ENCODE data around the gene RYR2. TPM values are rescaled to one million over a fixed set of nuclear protein-coding genes. Genes with fewer than 3 reads are reported as not detected.

RYR2 gene
- total and polyA plus RNA-seq, 7 donors, result under 0.01 to 22.4 (median 6.1) TPM

DNA sequence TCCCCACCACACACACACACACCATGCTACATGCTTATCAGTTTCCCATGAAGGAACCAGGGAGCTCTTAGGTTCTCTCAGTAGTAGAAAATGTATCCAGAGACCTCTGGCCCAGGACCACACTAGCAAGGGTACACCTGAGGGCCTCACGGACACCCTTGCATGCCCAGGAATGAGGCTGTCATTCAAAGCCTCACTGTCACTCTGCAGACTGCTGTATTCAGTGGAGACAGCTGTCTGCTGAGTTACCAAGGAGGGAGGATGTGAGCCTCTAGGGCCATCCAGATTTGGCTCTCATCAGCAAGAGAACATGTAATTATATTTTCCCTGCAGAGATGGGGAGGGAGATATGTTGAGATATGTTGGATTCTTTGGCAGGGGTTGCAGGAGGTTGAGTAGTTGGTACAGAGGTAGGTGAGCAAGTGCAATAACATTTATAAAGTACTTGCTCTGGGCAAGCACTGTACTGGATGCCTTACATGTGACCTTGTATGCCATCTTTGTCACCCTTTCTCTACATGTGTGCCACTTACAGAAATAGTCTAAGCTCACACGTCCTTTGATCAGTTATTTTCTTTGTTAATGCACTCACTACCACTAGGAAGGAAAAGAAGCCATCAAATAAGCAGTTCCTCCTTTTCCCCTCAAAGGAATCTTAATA is 598.2 kb downstream of the RYR2 start:
- WGBS, 2 donors, result 59 to 75% methylated on average over 2 of the region's 2 CpGs
- H3K4me3 ChIP-seq, result no peak overlapping the region
- H3K9me3 ChIP-seq, result no peaks in the 10 kb centered on the region
- no peak for DNase-seq
- intact Hi-C loops (cut with DNase I), result no loop called here
- H3K4me1 ChIP-seq, result no peaks in the 10 kb centered on the region
- no peak overlapping the region for H3K27ac ChIP-seq
- no peaks in the 10 kb centered on the region for H3K27me3 ChIP-seq
- peaks cover 0 to 13% (median 0%) of the 10 kb centered on the region in 4 donors for H3K36me3 ChIP-seq
- TF ChIP-seq, protein P1, sequence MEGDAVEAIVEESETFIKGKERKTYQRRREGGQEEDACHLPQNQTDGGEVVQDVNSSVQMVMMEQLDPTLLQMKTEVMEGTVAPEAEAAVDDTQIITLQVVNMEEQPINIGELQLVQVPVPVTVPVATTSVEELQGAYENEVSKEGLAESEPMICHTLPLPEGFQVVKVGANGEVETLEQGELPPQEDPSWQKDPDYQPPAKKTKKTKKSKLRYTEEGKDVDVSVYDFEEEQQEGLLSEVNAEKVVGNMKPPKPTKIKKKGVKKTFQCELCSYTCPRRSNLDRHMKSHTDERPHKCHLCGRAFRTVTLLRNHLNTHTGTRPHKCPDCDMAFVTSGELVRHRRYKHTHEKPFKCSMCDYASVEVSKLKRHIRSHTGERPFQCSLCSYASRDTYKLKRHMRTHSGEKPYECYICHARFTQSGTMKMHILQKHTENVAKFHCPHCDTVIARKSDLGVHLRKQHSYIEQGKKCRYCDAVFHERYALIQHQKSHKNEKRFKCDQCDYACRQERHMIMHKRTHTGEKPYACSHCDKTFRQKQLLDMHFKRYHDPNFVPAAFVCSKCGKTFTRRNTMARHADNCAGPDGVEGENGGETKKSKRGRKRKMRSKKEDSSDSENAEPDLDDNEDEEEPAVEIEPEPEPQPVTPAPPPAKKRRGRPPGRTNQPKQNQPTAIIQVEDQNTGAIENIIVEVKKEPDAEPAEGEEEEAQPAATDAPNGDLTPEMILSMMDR (IDR thresholded peaks at IDR 0.05), result no peak
- TF ChIP-seq POLR2AphosphoS5 (IDR thresholded peaks at IDR 0.05) (no peak), POLR2A (IDR thresholded peaks at IDR 0.05) (no peak), EP300 (IDR thresholded peaks at IDR 0.05) (no peak)

DNA sequence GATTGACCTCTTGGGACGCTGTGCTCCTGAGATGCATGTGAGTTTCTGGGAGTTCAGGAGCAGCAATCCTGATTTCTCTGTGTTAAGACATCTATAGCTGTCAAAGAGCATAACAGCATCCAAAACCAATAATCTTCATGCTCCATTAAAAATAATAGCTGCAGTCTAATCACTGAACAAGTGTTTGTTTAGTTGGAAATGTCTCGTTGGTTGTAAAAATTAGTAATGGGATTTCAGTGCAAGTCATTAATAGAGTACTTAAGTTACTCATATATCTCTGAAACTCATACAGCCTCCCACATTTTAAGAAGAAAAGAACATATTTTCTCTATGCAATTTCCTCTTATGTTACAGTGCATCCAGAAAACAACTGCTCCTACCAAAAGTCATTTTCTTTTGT is 599.0 kb downstream of the RYR2 start:
- intact Hi-C loops (cut with DNase I), result no loop called here
- 62 to 70% methylated on average over 2 of the region's 2 CpGs for WGBS, 2 donors
- Histone ChIP-seq H3K27ac (no peak overlapping the region), H3K9me3 (no peaks in the 10 kb centered on the region), H3K36me3 (peaks cover 0 to 9% (median 0%) of the 10 kb centered on the region in 4 donors), H3K27me3 (no peaks in the 10 kb centered on the region), H3K4me1 (no peaks in the 10 kb centered on the region), H3K4me3 (no peak overlapping the region)
- TF ChIP-seq POLR2A (IDR thresholded peaks at IDR 0.05) (no peak), EP300 (IDR thresholded peaks at IDR 0.05) (no peak), POLR2AphosphoS5 (IDR thresholded peaks at IDR 0.05) (no peak)
- TF ChIP-seq, protein P1 (IDR thresholded peaks at IDR 0.05), result no peak
- DNase-seq, result no peak

DNA sequence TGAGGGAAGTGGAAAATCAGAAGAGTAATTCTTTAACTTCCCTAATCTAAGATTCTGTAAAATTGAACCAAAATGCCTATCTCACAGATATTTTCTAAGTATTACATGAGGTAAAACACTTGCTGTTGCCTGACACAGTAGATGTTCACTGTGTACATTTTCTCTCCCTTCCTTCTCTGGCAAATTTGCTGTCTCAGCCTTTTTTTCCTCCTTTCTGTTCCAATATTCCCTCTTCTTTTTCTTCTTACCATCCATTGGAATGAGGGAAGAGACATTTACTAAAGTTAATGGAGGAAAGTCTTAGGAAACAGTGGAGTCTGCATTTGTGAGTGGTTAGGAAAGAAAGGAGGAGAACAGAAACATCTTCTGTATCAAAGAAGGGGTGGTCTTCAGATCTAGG is 608.8 kb downstream of the RYR2 start:
- Histone ChIP-seq H3K27me3 (no peaks in the 10 kb centered on the region), H3K27ac (no peak overlapping the region), H3K9me3 (no peaks in the 10 kb centered on the region), H3K4me3 (no peak overlapping the region), H3K36me3 (peaks cover 0 to 3% (median 0%) of the 10 kb centered on the region in 4 donors), H3K4me1 (no peaks in the 10 kb centered on the region)
- TF ChIP-seq POLR2AphosphoS5 (IDR thresholded peaks at IDR 0.05) (no peak), POLR2A (IDR thresholded peaks at IDR 0.05) (no peak), EP300 (IDR thresholded peaks at IDR 0.05) (no peak)
- TF ChIP-seq, protein P1 (IDR thresholded peaks at IDR 0.05), result no peak
- DNase-seq, result no peak
- intact Hi-C loops (cut with DNase I), result no loop called here

DNA sequence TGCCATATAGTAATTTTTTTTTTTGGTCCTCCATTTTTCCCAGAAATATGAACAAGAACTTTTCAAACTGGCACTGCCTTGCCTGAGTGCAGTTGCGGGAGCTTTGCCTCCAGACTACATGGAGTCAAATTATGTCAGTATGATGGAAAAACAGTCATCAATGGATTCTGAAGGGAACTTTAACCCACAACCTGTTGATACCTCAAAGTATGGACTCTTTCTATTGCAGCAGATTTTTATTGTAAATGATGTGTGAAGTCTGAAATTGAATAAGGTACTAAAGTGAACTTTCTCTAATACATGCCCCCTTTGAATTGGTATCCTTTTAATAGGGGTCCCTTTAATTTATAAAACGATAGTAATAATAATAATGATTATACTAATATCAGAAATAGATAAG is 613.8 kb downstream of the RYR2 start:
- Histone ChIP-seq H3K4me3 (no peak overlapping the region), H3K4me1 (no peaks in the 10 kb centered on the region), H3K27ac (no peak overlapping the region), H3K9me3 (no peaks in the 10 kb centered on the region), H3K27me3 (no peaks in the 10 kb centered on the region), H3K36me3 (peaks cover 0 to 5% (median 0%) of the 10 kb centered on the region in 4 donors)
- WGBS, 2 donors, result 63 to 87% methylated on average over 2 of the region's 2 CpGs
- no peak for DNase-seq
- no peak for TF ChIP-seq EP300 (IDR thresholded peaks at IDR 0.05)
- no peak for TF ChIP-seq POLR2A (IDR thresholded peaks at IDR 0.05)
- TF ChIP-seq, protein P1 (IDR thresholded peaks at IDR 0.05), result no peak
- no peak for TF ChIP-seq POLR2AphosphoS5 (IDR thresholded peaks at IDR 0.05)
- intact Hi-C loops (cut with DNase I), result no loop called here

DNA sequence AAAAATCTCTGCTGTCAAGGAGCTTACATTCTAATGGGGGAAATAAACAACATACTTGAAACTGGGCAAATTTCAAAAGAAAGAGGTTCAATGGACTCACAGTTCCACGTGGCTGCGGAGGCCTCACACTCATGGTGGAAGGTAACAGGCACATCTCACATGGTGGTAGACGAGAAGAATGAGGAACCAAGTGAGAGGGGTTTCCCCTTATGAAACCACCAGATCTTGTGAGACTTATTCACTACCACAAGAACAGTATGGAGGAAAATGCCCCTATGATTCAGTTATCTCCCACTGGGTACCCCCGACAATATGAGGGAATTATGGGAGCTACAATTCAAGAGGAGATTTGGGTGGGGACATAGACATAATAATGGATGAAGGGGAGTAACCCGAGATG is 622.4 kb downstream of the RYR2 start:
- no peak for TF ChIP-seq POLR2AphosphoS5 (IDR thresholded peaks at IDR 0.05)
- TF ChIP-seq, protein P1 (IDR thresholded peaks at IDR 0.05), result no peak
- TF ChIP-seq POLR2A (IDR thresholded peaks at IDR 0.05), result no peak
- TF ChIP-seq EP300 (IDR thresholded peaks at IDR 0.05), result no peak
- no peaks in the 10 kb centered on the region for H3K36me3 ChIP-seq
- WGBS, 2 donors, result 70 to 76% methylated on average over 5 of the region's 5 CpGs
- no peaks in the 10 kb centered on the region for H3K4me1 ChIP-seq
- H3K9me3 ChIP-seq, result no peaks in the 10 kb centered on the region
- H3K27ac ChIP-seq, result no peak overlapping the region
- no peaks in the 10 kb centered on the region for H3K27me3 ChIP-seq
- intact Hi-C loops (cut with DNase I), result no loop called here
- H3K4me3 ChIP-seq, result no peak overlapping the region
- DNase-seq, result no peak
